Endothelial cell (in vitro differentiated cells): Measurements from ENCODE around the gene FKBP15. TPM values are rescaled to one million over a fixed set of nuclear protein-coding genes. Genes with fewer than 3 reads are reported as not detected.

Experiments
- DNase-seq: peaks from one replicate; pipeline ENCODE4 v3.0.0; 2021; ENCODE audit warnings: low spot score
- H3K27ac Mint-ChIP-seq: one replicate; pipeline ENCODE4 v1.8.0; 2021; ENCODE audit warnings: mixed read lengths, inconsistent platforms; ENCODE audit not compliant: unreplicated experiment
- H3K27me3 Mint-ChIP-seq: one replicate; pipeline ENCODE4 v1.8.0; 2021; ENCODE audit warnings: mild to moderate bottlenecking, moderate library complexity, mixed read lengths, inconsistent platforms; ENCODE audit not compliant: unreplicated experiment
- H3K36me3 Mint-ChIP-seq: one replicate; pipeline ENCODE4 v1.8.0; 2021; ENCODE audit warnings: mild to moderate bottlenecking, low read depth, mixed read lengths, inconsistent platforms; ENCODE audit not compliant: unreplicated experiment
- H3K4me1 Mint-ChIP-seq: one replicate; pipeline ENCODE4 v1.8.0; 2021; ENCODE audit warnings: mild to moderate bottlenecking, mixed read lengths, inconsistent platforms; ENCODE audit not compliant: unreplicated experiment
- H3K4me3 Mint-ChIP-seq: one replicate; pipeline ENCODE4 v1.8.0; 2021; ENCODE audit warnings: mild to moderate bottlenecking, mixed read lengths, inconsistent platforms; ENCODE audit not compliant: unreplicated experiment
- H3K9me3 Mint-ChIP-seq: one replicate; pipeline ENCODE4 v1.8.0; 2021; ENCODE audit warnings: mixed read lengths, inconsistent platforms; ENCODE audit not compliant: unreplicated experiment
- CTCF ChIP-seq: fragments of 200-600 bp; sonication (generic); IDR thresholded peaks from one replicate; pipeline ENCODE4 v1.5.0; 2021; ENCODE audit warnings: antibody characterized with exemption; ENCODE audit not compliant: unreplicated experiment
- total RNA-seq: library from RNA; stranded (reverse); fragmentation: NEBNext Ultra II Directional; extraction: Animal tissue kit (Norgen Biotek cat#: 25700); gene quantifications from one replicate; pipeline ENCODE4 v1.2.1, GENCODE V29; 2021; ENCODE audit not compliant: unreplicated experiment

The FKBP15 gene
- total RNA-seq, 1 donor from 2014 or later, result 30.2 TPM

- Mint-ChIP-seq H3K9me3 (no peaks in the 10 kb centered on the region), H3K4me1 (peaks cover 2% of the 10 kb centered on the region), H3K27ac (no peak overlapping the region), H3K36me3 (peaks cover 47% of the 10 kb centered on the region), H3K4me3 (no peak overlapping the region), H3K27me3 (peaks cover 5% of the 10 kb centered on the region)
- no peak for TF ChIP-seq CTCF
- DNase-seq, result no peak
Measured at GRCh38 chr9:113163001-113163400, 58.1 kb downstream of the FKBP15 start.

- TF ChIP-seq CTCF, result no peak
- no peak for DNase-seq
- Mint-ChIP-seq H3K27me3 (peaks cover 5% of the 10 kb centered on the region), H3K27ac (no peak overlapping the region), H3K4me1 (peaks cover 8% of the 10 kb centered on the region), H3K36me3 (peaks cover 30% of the 10 kb centered on the region), H3K4me3 (no peak overlapping the region), H3K9me3 (no peaks in the 10 kb centered on the region)
Measured at GRCh38 chr9:113160571-113160970, 60.5 kb downstream of the FKBP15 start.

GRCh38 chr9:113158446-113158845 is 62.6 kb downstream of the FKBP15 start:
- no peak for DNase-seq
- no peaks in the 10 kb centered on the region for H3K9me3 Mint-ChIP-seq
- H3K27ac Mint-ChIP-seq, result no peak overlapping the region
- H3K4me1 Mint-ChIP-seq, result peaks cover 8% of the 10 kb centered on the region
- no peak for TF ChIP-seq CTCF
- H3K27me3 Mint-ChIP-seq, result peaks cover 9% of the 10 kb centered on the region
- H3K4me3 Mint-ChIP-seq, result no peak overlapping the region
- H3K36me3 Mint-ChIP-seq, result peaks cover 25% of the 10 kb centered on the region

GRCh38 chr9:113156880-113157279 is 64.2 kb downstream of the FKBP15 start:
- H3K27me3 Mint-ChIP-seq, result peaks cover 9% of the 10 kb centered on the region
- no peaks in the 10 kb centered on the region for H3K9me3 Mint-ChIP-seq
- H3K36me3 Mint-ChIP-seq, result peaks cover 18% of the 10 kb centered on the region
- H3K27ac Mint-ChIP-seq, result no peak overlapping the region
- no peak for DNase-seq
- peaks cover 8% of the 10 kb centered on the region for H3K4me1 Mint-ChIP-seq
- no peak for TF ChIP-seq CTCF
- H3K4me3 Mint-ChIP-seq, result no peak overlapping the region

GRCh38 chr9:113155911-113156588 is 65.0 kb downstream of the FKBP15 start:
- Mint-ChIP-seq H3K4me1 (peaks cover 11% of the 10 kb centered on the region), H3K27ac (no peak overlapping the region), H3K27me3 (peaks cover 9% of the 10 kb centered on the region), H3K36me3 (peaks cover 17% of the 10 kb centered on the region), H3K4me3 (no peak overlapping the region), H3K9me3 (no peaks in the 10 kb centered on the region)
- no peak for TF ChIP-seq CTCF
- no peak for DNase-seq
